NT2/D1 (cell line): ENCODE results near the gene EGFR.

Experiments used
- DNase-seq: peaks from one replicate; pipeline ENCODE4 v3.0.0-alpha.2; 2011; ENCODE audit warnings: low read depth, low spot score
- H3K27me3 ChIP-seq: 2 replicates; pipeline ENCODE4 v1.6.0; 2011; ENCODE audit warnings: mild to moderate bottlenecking; ENCODE audit not compliant: insufficient read length, insufficient read depth
- H3K36me3 ChIP-seq: 2 replicates; pipeline ENCODE4 v1.6.1; 2011; ENCODE audit warnings: mild to moderate bottlenecking, low read length, mixed read lengths; ENCODE audit not compliant: insufficient read depth, insufficient read length
- H3K4me1 ChIP-seq: 2 replicates; pipeline ENCODE4 v1.5.1; 2011; ENCODE audit not compliant: insufficient read depth, insufficient read length
- H3K4me3 ChIP-seq: 2 replicates; pipeline ENCODE4 v1.5.1; 2011; ENCODE audit warnings: low read depth; ENCODE audit not compliant: insufficient read length
- H3K9ac ChIP-seq: 2 replicates; pipeline ENCODE4 v1.6.0; 2011; ENCODE audit warnings: low read depth; ENCODE audit not compliant: insufficient read length
- H3K9me3 ChIP-seq: 2 replicates; pipeline ENCODE4 v1.5.1; 2011; ENCODE audit warnings: mild to moderate bottlenecking, low read length; ENCODE audit not compliant: insufficient read depth
- SUZ12 ChIP-seq: IDR thresholded peaks from 2 replicates; pipeline ENCODE4 v1.6.1; 2011; ENCODE audit not compliant: insufficient read length, insufficient read depth; ENCODE audit errors: extremely low read depth
- YY1 ChIP-seq: IDR thresholded peaks from 2 replicates; pipeline ENCODE4 v1.6.1; 2011; ENCODE audit not compliant: insufficient read length, insufficient read depth
- ZNF274 ChIP-seq: IDR thresholded peaks from 2 replicates; pipeline ENCODE4 v1.6.1; 2011; ENCODE audit warnings: mild to moderate bottlenecking, low read depth, low read length

Gene EGFR

DNA sequence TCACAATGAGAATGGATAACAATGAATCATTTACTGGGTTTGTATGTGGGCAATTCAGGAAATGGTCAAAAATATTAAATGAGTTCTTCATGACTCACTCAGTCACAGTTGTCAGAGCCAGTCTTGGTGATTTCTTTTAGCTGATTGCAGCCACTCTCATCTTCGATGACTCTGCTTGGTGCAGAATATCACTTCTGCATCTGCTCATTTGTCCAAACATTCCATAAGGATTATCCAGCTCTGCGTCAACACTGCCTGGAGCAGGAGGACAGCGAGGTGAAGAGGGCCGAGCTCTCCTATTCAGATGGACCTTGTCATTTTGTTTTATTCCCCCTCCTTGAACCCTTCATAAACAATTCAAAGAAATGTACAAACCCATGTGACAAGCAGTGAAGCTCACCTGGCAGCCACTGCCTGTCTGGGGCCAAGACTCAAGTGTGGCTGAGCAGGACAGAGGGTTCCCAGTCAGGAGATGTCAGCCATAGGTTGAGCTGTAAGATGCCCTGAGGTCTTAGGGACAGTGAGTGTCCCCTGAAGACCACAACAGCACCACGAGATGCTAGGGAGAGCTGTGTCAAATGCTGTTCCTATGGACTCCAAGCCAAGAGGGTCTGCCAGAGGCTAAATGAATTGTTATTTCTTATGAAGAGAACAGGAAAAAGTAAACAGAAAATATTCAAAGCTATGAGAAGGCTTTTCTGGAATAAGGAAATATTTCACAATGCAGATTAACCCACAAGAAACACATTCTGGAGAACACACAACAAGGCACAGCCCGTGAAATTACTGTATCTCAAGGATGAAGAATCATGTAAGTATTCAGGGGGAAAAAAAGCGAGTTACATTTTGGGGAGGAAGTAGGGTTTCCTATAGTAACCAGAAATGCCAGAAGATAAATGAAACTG lies 33.1 kb upstream of the EGFR start:
- no peak for TF ChIP-seq ZNF274
- no peak for TF ChIP-seq YY1
- TF ChIP-seq SUZ12, result no peak
- DNase-seq, result no peak
- Histone ChIP-seq H3K4me3 (no peak overlapping the region), H3K36me3 (no peaks in the 10 kb centered on the region), H3K4me1 (no peaks in the 10 kb centered on the region), H3K27me3 (no peaks in the 10 kb centered on the region), H3K9me3 (no peaks in the 10 kb centered on the region), H3K9ac (no peak overlapping the region)

DNA sequence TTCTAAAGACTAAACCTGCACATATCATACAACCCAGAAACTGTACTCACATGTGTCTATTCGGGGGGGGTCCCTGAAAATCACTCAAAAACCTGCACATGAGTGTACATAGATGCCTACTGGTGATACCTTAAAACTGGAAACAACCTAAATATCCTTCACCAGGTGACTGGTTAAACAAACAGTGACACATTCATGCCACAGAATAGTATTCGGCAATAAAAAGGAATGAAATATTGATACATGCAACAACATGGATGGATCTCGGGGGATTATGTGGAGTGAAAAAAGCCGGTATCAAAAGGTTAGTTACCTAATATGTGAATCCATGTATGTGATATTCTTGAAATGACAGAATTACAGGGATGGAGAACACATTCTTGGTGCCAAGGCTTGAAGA lies 32.1 kb upstream of the EGFR start:
- H3K9me3 ChIP-seq, result no peaks in the 10 kb centered on the region
- DNase-seq, result no peak
- no peak overlapping the region for H3K9ac ChIP-seq
- TF ChIP-seq YY1 (no peak), ZNF274 (no peak), SUZ12 (no peak)
- H3K4me3 ChIP-seq, result no peak overlapping the region
- H3K36me3 ChIP-seq, result no peaks in the 10 kb centered on the region
- no peaks in the 10 kb centered on the region for H3K4me1 ChIP-seq
- no peaks in the 10 kb centered on the region for H3K27me3 ChIP-seq

DNA sequence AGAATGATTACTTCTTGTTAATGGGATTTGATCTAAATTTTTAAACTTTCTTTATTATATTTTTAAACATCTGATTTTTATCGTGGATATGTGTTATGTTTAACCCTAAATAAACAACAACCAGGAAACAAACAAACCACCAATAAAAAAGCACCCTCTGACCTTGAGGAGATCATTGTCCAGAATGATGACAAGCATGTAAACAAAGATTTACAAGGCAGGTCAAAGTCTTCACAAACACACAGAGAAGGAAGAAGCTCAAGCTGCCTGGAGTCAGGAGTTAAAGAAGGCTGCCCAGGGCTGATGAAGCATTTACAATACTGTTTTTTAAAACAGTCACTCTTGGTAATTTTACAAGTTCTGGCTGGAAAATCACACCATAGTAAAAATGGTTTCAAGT lies 31.0 kb upstream of the EGFR start:
- H3K9me3 ChIP-seq, result no peaks in the 10 kb centered on the region
- H3K4me3 ChIP-seq, result no peak overlapping the region
- no peak for DNase-seq
- H3K4me1 ChIP-seq, result no peaks in the 10 kb centered on the region
- H3K36me3 ChIP-seq, result no peaks in the 10 kb centered on the region
- TF ChIP-seq YY1, result no peak
- no peak for TF ChIP-seq ZNF274
- TF ChIP-seq SUZ12, result no peak
- no peaks in the 10 kb centered on the region for H3K27me3 ChIP-seq
- no peak overlapping the region for H3K9ac ChIP-seq

DNA sequence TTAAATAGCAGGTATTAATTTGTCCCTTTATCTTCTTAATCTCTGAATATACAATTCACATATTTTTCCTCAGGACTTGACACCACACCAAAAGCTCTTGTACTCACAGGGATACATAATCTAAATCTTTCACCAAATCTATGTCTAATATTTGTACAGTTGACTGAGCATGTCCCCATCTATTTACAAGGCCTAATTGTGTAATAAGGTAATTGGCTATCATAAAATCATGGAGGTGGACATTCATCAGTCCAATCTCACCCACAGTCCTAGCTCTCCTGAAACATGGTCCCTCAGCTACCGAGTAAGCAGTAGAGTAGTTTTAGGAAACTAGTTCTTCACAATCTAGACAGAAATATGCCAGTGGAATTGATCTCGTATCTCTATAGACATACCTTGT lies 30.3 kb upstream of the EGFR start:
- Histone ChIP-seq H3K27me3 (no peaks in the 10 kb centered on the region), H3K4me1 (no peaks in the 10 kb centered on the region), H3K9ac (no peak overlapping the region), H3K36me3 (no peaks in the 10 kb centered on the region), H3K9me3 (no peaks in the 10 kb centered on the region), H3K4me3 (no peak overlapping the region)
- no peak for DNase-seq
- no peak for TF ChIP-seq SUZ12
- TF ChIP-seq ZNF274, result no peak
- no peak for TF ChIP-seq YY1

DNA sequence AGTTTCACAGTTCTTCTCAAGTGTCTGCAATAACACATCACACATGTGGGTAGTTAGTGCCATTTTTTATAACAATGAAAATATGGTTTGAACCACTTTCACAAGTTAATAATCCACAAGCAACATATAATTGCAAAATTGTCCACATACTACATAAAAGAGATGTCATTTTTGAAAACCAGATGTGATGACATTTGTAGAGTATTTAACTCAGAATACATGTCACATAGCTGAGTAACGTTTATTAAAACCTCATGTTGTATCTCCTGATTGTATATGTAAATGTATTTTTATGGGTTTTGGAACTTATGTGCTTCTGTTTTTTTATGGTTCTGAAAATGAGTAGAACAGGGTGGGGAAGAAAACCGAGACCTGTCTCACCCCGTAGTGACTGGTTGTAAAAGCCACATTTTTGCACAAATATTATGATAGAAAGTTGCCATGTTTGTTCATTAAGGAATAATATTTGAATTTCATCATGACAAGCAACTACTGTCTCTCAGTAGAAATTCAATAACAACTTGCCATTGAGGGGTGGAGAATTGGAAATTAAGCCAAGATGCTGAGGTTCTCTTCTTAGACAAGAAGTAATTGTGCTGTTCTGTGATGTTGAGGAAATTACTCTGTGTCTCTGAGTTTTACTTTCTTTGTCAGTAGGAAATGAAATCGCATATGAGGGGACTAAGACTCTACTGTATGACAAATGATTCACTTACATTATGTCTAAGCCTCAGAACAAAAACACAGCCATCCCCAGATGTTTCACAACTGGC lies 29.2 kb upstream of the EGFR start:
- no peaks in the 10 kb centered on the region for H3K4me1 ChIP-seq
- no peak for DNase-seq

DNA sequence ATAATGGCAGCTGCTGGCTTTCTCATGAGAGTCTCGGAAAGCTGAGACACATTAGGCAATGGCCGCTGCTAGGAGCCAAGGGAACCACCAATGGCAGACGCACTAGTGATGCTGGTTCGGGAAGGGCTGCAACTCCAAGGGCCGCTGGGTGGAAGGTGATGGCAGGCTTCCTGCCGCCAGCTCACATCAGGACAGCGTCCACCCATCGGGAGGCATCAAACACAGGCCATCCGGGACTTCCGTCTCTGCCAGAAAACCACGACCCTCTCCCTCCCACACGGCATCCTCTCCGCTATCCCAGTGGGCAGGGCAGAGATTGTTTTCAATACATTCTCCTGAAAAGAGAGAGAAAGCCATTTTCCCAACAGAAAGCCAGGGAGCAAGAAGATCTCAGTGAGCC lies 27.5 kb upstream of the EGFR start:
- Histone ChIP-seq H3K36me3 (no peaks in the 10 kb centered on the region), H3K9ac (no peak overlapping the region), H3K9me3 (no peaks in the 10 kb centered on the region), H3K4me3 (no peak overlapping the region), H3K4me1 (no peaks in the 10 kb centered on the region), H3K27me3 (no peaks in the 10 kb centered on the region)
- TF ChIP-seq SUZ12 (no peak), YY1 (no peak), ZNF274 (no peak)
- no peak for DNase-seq

More for the DNA sequence above, 29.2 kb upstream of the EGFR start:
- no peak overlapping the region for H3K9ac ChIP-seq
- H3K36me3 ChIP-seq, result no peaks in the 10 kb centered on the region
- H3K4me3 ChIP-seq, result no peak overlapping the region
- no peaks in the 10 kb centered on the region for H3K9me3 ChIP-seq
- TF ChIP-seq YY1 (no peak), SUZ12 (no peak), ZNF274 (no peak)
- H3K27me3 ChIP-seq, result no peaks in the 10 kb centered on the region

DNA sequence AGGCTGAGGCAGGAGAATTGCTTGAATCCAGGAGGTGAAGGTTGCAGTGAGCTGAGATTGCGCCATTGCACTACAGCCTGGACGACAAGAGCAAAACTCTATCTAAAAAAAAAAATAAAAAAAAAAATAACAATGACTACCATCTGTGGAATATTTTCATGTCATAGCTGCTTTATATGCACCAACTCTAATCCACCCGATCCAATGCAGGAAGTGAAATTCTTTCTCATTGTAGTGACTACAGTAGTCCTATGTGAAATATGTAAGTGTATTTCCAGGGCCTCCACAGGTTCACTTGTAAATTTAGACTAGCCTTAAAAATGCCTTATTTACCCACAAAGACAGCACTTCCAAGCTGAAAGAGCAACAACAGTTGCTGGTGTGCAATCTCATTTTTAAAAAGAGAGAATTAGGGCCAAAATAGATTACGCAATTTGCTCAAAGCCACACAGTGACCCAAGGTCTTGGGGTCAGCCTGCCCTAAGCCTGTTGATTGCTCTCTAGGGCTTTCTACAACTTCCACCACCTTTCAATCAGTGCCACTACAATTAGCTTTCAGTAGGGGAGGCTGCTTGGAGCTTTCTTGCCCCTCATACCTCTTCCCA lies 25.8 kb upstream of the EGFR start:
- Histone ChIP-seq H3K4me1 (no peaks in the 10 kb centered on the region), H3K9ac (no peak overlapping the region), H3K4me3 (no peak overlapping the region), H3K27me3 (no peaks in the 10 kb centered on the region), H3K9me3 (no peaks in the 10 kb centered on the region), H3K36me3 (no peaks in the 10 kb centered on the region)
- DNase-seq, result no peak
- TF ChIP-seq ZNF274 (no peak), YY1 (no peak), SUZ12 (no peak)
